HG02884 (cell line): ENCODE measurements around the gene PRDM16.

Source experiments
- ATAC-seq: cut with Tn5 transposase; IDR thresholded peaks from one replicate; pipeline ENCODE4 v1.9.1; 2021; ENCODE audit warnings: mild to moderate bottlenecking, moderate library complexity; ENCODE audit not compliant: unreplicated experiment

The PRDM16 gene

GRCh38 chr1:3290915-3291314 is 221.9 kb downstream of the PRDM16 start:
- no peak for ATAC-seq

GRCh38 chr1:3292051-3292722 is 223.2 kb downstream of the PRDM16 start:
- no peak for ATAC-seq

GRCh38 chr1:3292868-3293562 is 224.0 kb downstream of the PRDM16 start:
- no peak for ATAC-seq

GRCh38 chr1:3293563-3294080 is 224.6 kb downstream of the PRDM16 start:
- no peak for ATAC-seq

- ATAC-seq: no peak
Observed at GRCh38 chr1:3294450-3294849, 225.4 kb downstream of the PRDM16 start.

GRCh38 chr1:3295846-3296245 is 226.8 kb downstream of the PRDM16 start:
- ATAC-seq: no peak

GRCh38 chr1:3296326-3296725 is 227.3 kb downstream of the PRDM16 start:
- ATAC-seq: no peak

- no peak for ATAC-seq
Observed at GRCh38 chr1:3296826-3297225, 227.8 kb downstream of the PRDM16 start.

- no peak for ATAC-seq
Observed at GRCh38 chr1:3297756-3298155, 228.8 kb downstream of the PRDM16 start.

- no peak for ATAC-seq
Observed at GRCh38 chr1:3298197-3298596, 229.2 kb downstream of the PRDM16 start.

- ATAC-seq: no peak
Observed at GRCh38 chr1:3304246-3304645, 235.2 kb downstream of the PRDM16 start.

GRCh38 chr1:3304692-3305091 is 235.7 kb downstream of the PRDM16 start:
- no peak for ATAC-seq

- no peak for ATAC-seq
Observed at GRCh38 chr1:3305156-3305555, 236.2 kb downstream of the PRDM16 start.

GRCh38 chr1:3306583-3307291 is 237.7 kb downstream of the PRDM16 start:
- ATAC-seq: no peak

- ATAC-seq: no peak
Observed at GRCh38 chr1:3307359-3307758, 238.4 kb downstream of the PRDM16 start.

GRCh38 chr1:3308053-3308452 is 239.1 kb downstream of the PRDM16 start:
- no peak for ATAC-seq

- no peak for ATAC-seq
Observed at GRCh38 chr1:3310718-3311400, 241.9 kb downstream of the PRDM16 start.

GRCh38 chr1:3311711-3312110 is 242.7 kb downstream of the PRDM16 start:
- no peak for ATAC-seq

GRCh38 chr1:3312310-3312897 is 243.4 kb downstream of the PRDM16 start:
- ATAC-seq: no peak

GRCh38 chr1:3312898-3313575 is 244.0 kb downstream of the PRDM16 start:
- no peak for ATAC-seq
